Measurements from ENCODE around the gene ENDOU.

DNA sequence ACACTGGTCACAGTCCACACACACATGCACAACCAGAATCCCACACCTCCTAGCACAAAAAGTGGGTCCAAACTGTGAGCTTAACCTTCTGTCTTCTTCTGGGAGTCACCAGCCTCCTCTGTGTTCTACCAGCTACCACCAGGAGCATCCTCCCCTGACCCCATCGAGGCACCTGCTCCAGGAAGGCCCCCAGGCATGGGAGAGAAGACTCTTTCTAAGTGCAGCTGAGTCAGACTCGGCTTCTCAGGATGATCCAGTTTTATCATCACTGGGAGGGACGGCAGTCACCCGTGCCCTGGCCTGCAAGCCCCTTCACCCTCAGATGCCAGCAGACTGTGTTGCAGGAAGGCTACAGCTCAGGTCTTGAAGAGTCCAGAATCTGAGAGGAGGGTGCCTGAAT lies 7.9 kb upstream of the ENDOU start:
- TF ChIP-seq POLR2AphosphoS5 (IDR thresholded peaks at IDR 0.05; ENCODE audit: low read depth, low read length), result no peak
- TF ChIP-seq TAF1 (IDR thresholded peaks at IDR 0.05; ENCODE audit: borderline replicate concordance, insufficient read depth, low read length), result no peak
- TF ChIP-seq, protein P1, sequence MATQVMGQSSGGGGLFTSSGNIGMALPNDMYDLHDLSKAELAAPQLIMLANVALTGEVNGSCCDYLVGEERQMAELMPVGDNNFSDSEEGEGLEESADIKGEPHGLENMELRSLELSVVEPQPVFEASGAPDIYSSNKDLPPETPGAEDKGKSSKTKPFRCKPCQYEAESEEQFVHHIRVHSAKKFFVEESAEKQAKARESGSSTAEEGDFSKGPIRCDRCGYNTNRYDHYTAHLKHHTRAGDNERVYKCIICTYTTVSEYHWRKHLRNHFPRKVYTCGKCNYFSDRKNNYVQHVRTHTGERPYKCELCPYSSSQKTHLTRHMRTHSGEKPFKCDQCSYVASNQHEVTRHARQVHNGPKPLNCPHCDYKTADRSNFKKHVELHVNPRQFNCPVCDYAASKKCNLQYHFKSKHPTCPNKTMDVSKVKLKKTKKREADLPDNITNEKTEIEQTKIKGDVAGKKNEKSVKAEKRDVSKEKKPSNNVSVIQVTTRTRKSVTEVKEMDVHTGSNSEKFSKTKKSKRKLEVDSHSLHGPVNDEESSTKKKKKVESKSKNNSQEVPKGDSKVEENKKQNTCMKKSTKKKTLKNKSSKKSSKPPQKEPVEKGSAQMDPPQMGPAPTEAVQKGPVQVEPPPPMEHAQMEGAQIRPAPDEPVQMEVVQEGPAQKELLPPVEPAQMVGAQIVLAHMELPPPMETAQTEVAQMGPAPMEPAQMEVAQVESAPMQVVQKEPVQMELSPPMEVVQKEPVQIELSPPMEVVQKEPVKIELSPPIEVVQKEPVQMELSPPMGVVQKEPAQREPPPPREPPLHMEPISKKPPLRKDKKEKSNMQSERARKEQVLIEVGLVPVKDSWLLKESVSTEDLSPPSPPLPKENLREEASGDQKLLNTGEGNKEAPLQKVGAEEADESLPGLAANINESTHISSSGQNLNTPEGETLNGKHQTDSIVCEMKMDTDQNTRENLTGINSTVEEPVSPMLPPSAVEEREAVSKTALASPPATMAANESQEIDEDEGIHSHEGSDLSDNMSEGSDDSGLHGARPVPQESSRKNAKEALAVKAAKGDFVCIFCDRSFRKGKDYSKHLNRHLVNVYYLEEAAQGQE (IDR thresholded peaks at IDR 0.05; ENCODE audit: insufficient read depth in 1 of 2, low read depth in 2 of 2, low read length in 2 of 2), result no peak
- TF ChIP-seq FOXP2 (optimal IDR thresholded peaks at IDR 0.05; ENCODE audit: borderline replicate concordance, extremely low read depth, extremely low read length, insufficient read depth), result no peak
- no peak for TF ChIP-seq SIN3A (IDR thresholded peaks at IDR 0.05; ENCODE audit: borderline replicate concordance, insufficient read depth, low read length)

All from PFSK-1 (cell line).